ENCODE measurements around the gene SH3PXD2A. TPM values are rescaled to one million over a fixed set of nuclear protein-coding genes. Genes with fewer than 3 reads are reported as not detected.

SH3PXD2A gene
- total RNA-seq, 2 experiments from 2014 or later: 6.5 to 7.4 TPM

GRCh38 chr10:103843854-103844570, 11.4 kb downstream of the SH3PXD2A start:
- Mint-ChIP-seq H3K27ac (no peak overlapping the region), H3K9me3 (no peaks in the 10 kb centered on the region), H3K36me3 (ENCODE audit: low read depth) (no peaks in the 10 kb centered on the region), H3K4me3 (no peak overlapping the region), H3K27me3 (no peaks in the 10 kb centered on the region), H3K4me1 (ENCODE audit: low read depth) (peaks cover 14% of the 10 kb centered on the region)
- no peak for DNase-seq
- TF ChIP-seq, protein P1, sequence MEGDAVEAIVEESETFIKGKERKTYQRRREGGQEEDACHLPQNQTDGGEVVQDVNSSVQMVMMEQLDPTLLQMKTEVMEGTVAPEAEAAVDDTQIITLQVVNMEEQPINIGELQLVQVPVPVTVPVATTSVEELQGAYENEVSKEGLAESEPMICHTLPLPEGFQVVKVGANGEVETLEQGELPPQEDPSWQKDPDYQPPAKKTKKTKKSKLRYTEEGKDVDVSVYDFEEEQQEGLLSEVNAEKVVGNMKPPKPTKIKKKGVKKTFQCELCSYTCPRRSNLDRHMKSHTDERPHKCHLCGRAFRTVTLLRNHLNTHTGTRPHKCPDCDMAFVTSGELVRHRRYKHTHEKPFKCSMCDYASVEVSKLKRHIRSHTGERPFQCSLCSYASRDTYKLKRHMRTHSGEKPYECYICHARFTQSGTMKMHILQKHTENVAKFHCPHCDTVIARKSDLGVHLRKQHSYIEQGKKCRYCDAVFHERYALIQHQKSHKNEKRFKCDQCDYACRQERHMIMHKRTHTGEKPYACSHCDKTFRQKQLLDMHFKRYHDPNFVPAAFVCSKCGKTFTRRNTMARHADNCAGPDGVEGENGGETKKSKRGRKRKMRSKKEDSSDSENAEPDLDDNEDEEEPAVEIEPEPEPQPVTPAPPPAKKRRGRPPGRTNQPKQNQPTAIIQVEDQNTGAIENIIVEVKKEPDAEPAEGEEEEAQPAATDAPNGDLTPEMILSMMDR (IDR thresholded peaks at IDR 0.05): no peak
- intact Hi-C loops (cut with micrococcal nuclease): no loop called here
- POLR2A ChIA-PET: interaction anchor here (1.1 kb wide), 1 partner anchor 8 kb away, joined by 4 read pairs; no protein-coding TSS in a partner anchor
- CTCF ChIA-PET: interaction anchor here (1.0 kb wide), 1 partner anchor 158 kb away, joined by 3 read pairs; no protein-coding TSS in a partner anchor
- ATAC-seq: no peak

- TF ChIP-seq, protein P1 (IDR thresholded peaks at IDR 0.05): no peak
- H3K27me3 Mint-ChIP-seq: no peaks in the 10 kb centered on the region
- DNase-seq (no peak), ATAC-seq (no peak)
- intact Hi-C loops (cut with micrococcal nuclease): no loop called here
- no peak overlapping the region for H3K27ac Mint-ChIP-seq
- peaks cover 14% of the 10 kb centered on the region for H3K4me1 Mint-ChIP-seq (ENCODE audit: low read depth)
- no peaks in the 10 kb centered on the region for H3K36me3 Mint-ChIP-seq (ENCODE audit: low read depth)
- ChIA-PET CTCF (interaction anchor here (1.0 to 1.4 kb wide), 3 partner anchors 9 to 131 kb away, joined by 3 to 5 read pairs (median 3); no protein-coding TSS in a partner anchor), POLR2A (interaction anchor here (1.1 kb wide), 1 partner anchor 9 kb away, joined by 4 read pairs; no protein-coding TSS in a partner anchor)
- no peak overlapping the region for H3K4me3 Mint-ChIP-seq
- H3K9me3 Mint-ChIP-seq: no peaks in the 10 kb centered on the region
These were observed 12.3 kb downstream of the SH3PXD2A start for GRCh38 chr10:103843045-103843444.

GRCh38 chr10:103842605-103843004, 12.8 kb downstream of the SH3PXD2A start:
- Mint-ChIP-seq H3K36me3 (ENCODE audit: low read depth) (no peaks in the 10 kb centered on the region), H3K9me3 (no peaks in the 10 kb centered on the region), H3K4me1 (ENCODE audit: low read depth) (peaks cover 14% of the 10 kb centered on the region), H3K27ac (no peak overlapping the region), H3K4me3 (no peak overlapping the region), H3K27me3 (no peaks in the 10 kb centered on the region)
- TF ChIP-seq, protein P1 (IDR thresholded peaks at IDR 0.05): no peak
- POLR2A ChIA-PET: interaction anchor here (1.1 kb wide), 1 partner anchor 9 kb away, joined by 4 read pairs; no protein-coding TSS in a partner anchor
- CTCF ChIA-PET: interaction anchor here (1.0 to 1.4 kb wide), 3 partner anchors 9 to 130 kb away, joined by 3 to 5 read pairs (median 3); no protein-coding TSS in a partner anchor
- intact Hi-C loops (cut with micrococcal nuclease): no loop called here
- ATAC-seq: no peak
- DNase-seq: no peak

GRCh38 chr10:103841519-103841918, 13.9 kb downstream of the SH3PXD2A start:
- Mint-ChIP-seq H3K27me3 (no peaks in the 10 kb centered on the region), H3K4me3 (no peak overlapping the region), H3K36me3 (ENCODE audit: low read depth) (no peaks in the 10 kb centered on the region), H3K4me1 (ENCODE audit: low read depth) (peaks cover 11% of the 10 kb centered on the region), H3K27ac (no peak overlapping the region), H3K9me3 (no peaks in the 10 kb centered on the region)
- no peak for DNase-seq
- ChIA-PET CTCF (no interaction called here), POLR2A (no interaction called here)
- no peak for ATAC-seq
- TF ChIP-seq, protein P1 (IDR thresholded peaks at IDR 0.05): no peak
- intact Hi-C loops (cut with micrococcal nuclease): no loop called here

- ChIA-PET CTCF (no interaction called here), POLR2A (interaction anchor here (0.9 to 1.4 kb wide), 2 partner anchors 8 to 12 kb away, joined by 3 read pairs; no protein-coding TSS in a partner anchor)
- Mint-ChIP-seq H3K27me3 (no peaks in the 10 kb centered on the region), H3K27ac (no peak overlapping the region), H3K4me1 (ENCODE audit: low read depth) (peaks cover 3% of the 10 kb centered on the region), H3K4me3 (no peak overlapping the region), H3K36me3 (ENCODE audit: low read depth) (no peaks in the 10 kb centered on the region), H3K9me3 (no peaks in the 10 kb centered on the region)
- intact Hi-C loops (cut with micrococcal nuclease): no loop called here
- TF ChIP-seq, protein P1 (IDR thresholded peaks at IDR 0.05): no peak
- ATAC-seq: no peak
- no peak for DNase-seq
These were observed 14.7 kb downstream of the SH3PXD2A start for GRCh38 chr10:103840740-103841070.

Data from activated CD8-positive, alpha-beta T cell treated with anti-CD3 and anti-CD28 coated beads for 36 hours (primary cell).